Sigmoid colon (tissue), 7 donors: Measurements from ENCODE around the gene ADCY7. TPM values are rescaled to one million over a fixed set of nuclear protein-coding genes. Genes with fewer than 3 reads are reported as not detected.
"Not testable (repeated sequence)": the region's sequence is repeated elsewhere in the genome, so short reads cannot be mapped to it uniquely, and the experiment has no call there.

Experiments
- DNase-seq: peaks from one replicate; pipeline ENCODE4 v3.0.0-alpha.2; 2019
- H3K27ac ChIP-seq, 4 donors: fragments of 200-600 bp; sonication (generic); one replicate each; pipeline ENCODE4 v1.5.1; 2016 to 2019; ENCODE audit warnings: mild to moderate bottlenecking in 1 of 4
- H3K27me3 ChIP-seq, 3 donors: fragments of 200-600 bp; sonication (generic); one replicate each; pipeline ENCODE4 v1.5.1; 2019; ENCODE audit warnings: mild to moderate bottlenecking in 1 of 3
- H3K36me3 ChIP-seq, 4 donors: fragments of 200-600 bp; sonication (generic); one replicate each; pipeline ENCODE4 v1.5.1; 2016 to 2019
- H3K4me1 ChIP-seq, 4 donors: fragments of 200-600 bp; sonication (generic); one replicate each; pipeline ENCODE4 v1.5.1; 2017 to 2019
- H3K4me3 ChIP-seq, 4 donors: fragments of 200-600 bp; sonication (generic); one replicate each; pipeline ENCODE4 v1.5.1; 2017 to 2019; ENCODE audit warnings: mild to moderate bottlenecking in 2 of 4, moderate library complexity in 1 of 4
- H3K9me3 ChIP-seq, 4 donors: fragments of 200-600 bp in 3 of 4; sonication (generic) in 3 of 4; one replicate each; pipeline versions ENCODE4 v1.5.1 to v1.6.1; 2013 to 2019
- CTCF ChIP-seq, 4 experiments: fragments of 450-650 bp in 3 of 4; fragments of 200-600 bp in 1 of 4; IDR thresholded peaks; one replicate each; pipeline ENCODE4 v1.5.1; 2016 to 2019; ENCODE audit warnings: antibody characterized with exemption in 4 of 4, mild to moderate bottlenecking in 3 of 4, moderate library complexity in 2 of 4
- EP300 ChIP-seq, 4 donors: sonication (generic); formaldehyde crosslinking; IDR thresholded peaks; one replicate each; pipeline ENCODE4 v1.6.1; 2017; ENCODE audit warnings: antibody characterized with exemption in 4 of 4
- POLR2A ChIP-seq, 2 donors: fragments of 450-650 bp; IDR thresholded peaks; one replicate each; pipeline ENCODE4 v1.6.1; 2016; ENCODE audit warnings: antibody characterized with exemption in 2 of 2, mild to moderate bottlenecking in 2 of 2, moderate library complexity in 2 of 2
- POLR2AphosphoS5 ChIP-seq, 4 donors: sonication (generic); formaldehyde crosslinking; IDR thresholded peaks; one replicate each; pipeline ENCODE4 v1.6.1; 2017; ENCODE audit warnings: antibody characterized with exemption in 4 of 4
- WGBS, 2 donors: extraction: QIAGEN DNeasy Blood & Tissue Kit; methylation state at CpG; one replicate each; pipeline ENCODE4 v1.1.7; 2013; 5-methylcytosine and 5-hydroxymethylcytosine counted together
- intact Hi-C: fragments of 100-400 bp; cut with DNase I; formaldehyde crosslinking; loops from one replicate; pipeline ENCODE4 v1.15.1; 2023
- polyA plus RNA-seq, 3 donors: library from polyadenylated mRNA; stranded (reverse); fragments of 200-250 nt; gene quantifications; one replicate each; pipeline ENCODE4 v1.2.3, GENCODE V29; 2013
- total RNA-seq, 4 donors: library from RNA; depleted of rRNA; stranded (reverse); fragments of >200 nt; gene quantifications; one replicate each; pipeline ENCODE4 v1.1.0, GENCODE V29; 2016
- donor health status: healthy with polysubstance abuse.
- donor health status: Bipolar disorder and iron deficiency.
- donor health status: healthy.

Gene ADCY7
- total and polyA plus RNA-seq, 7 donors: 1.2 to 24.0 (median 10.2) TPM

- intact Hi-C loops: no loop called here
- no peak overlapping the region for H3K27ac ChIP-seq
- no peaks in the 10 kb centered on the region for H3K9me3 ChIP-seq
- TF ChIP-seq EP300 (IDR thresholded peaks at IDR 0.05): no peak
- DNase-seq: no peak
- H3K27me3 ChIP-seq: no peaks in the 10 kb centered on the region
- no peak overlapping the region for H3K4me3 ChIP-seq
- peaks cover 0 to 3% (median 0%) of the 10 kb centered on the region in 4 donors for H3K4me1 ChIP-seq
- 55 to 73% methylated on average over 6 of the region's 6 CpGs for WGBS, 2 donors
- H3K36me3 ChIP-seq: peaks cover 0 to 5% (median 0%) of the 10 kb centered on the region in 4 donors
Measured at GRCh38 chr16:50235581-50235980, 30.8 kb upstream of the ADCY7 start.

- Histone ChIP-seq H3K4me3 (no peak overlapping the region), H3K4me1 (peaks cover 0 to 3% (median 0%) of the 10 kb centered on the region in 4 donors), H3K27me3 (no peaks in the 10 kb centered on the region), H3K27ac (no peak overlapping the region), H3K9me3 (no peaks in the 10 kb centered on the region), H3K36me3 (no peaks in the 10 kb centered on the region)
- no peak for DNase-seq
- WGBS, 2 donors: 90 to 93% methylated on average over 3 of the region's 3 CpGs
- TF ChIP-seq POLR2A (IDR thresholded peaks at IDR 0.05): no peak
- no peak for TF ChIP-seq EP300 (IDR thresholded peaks at IDR 0.05)
- no peak for TF ChIP-seq POLR2AphosphoS5 (IDR thresholded peaks at IDR 0.05)
- no peak for TF ChIP-seq CTCF (IDR thresholded peaks at IDR 0.05)
- intact Hi-C loops: no loop called here
Measured at GRCh38 chr16:50238314-50238713, 28.0 kb upstream of the ADCY7 start.

GRCh38 chr16:50238868-50239301, 27.5 kb upstream of the ADCY7 start:
- no peak overlapping the region for H3K4me3 ChIP-seq
- intact Hi-C loops: no loop called here
- H3K9me3 ChIP-seq: no peaks in the 10 kb centered on the region
- TF ChIP-seq CTCF (IDR thresholded peaks at IDR 0.05) (no peak), POLR2A (IDR thresholded peaks at IDR 0.05) (no peak), EP300 (IDR thresholded peaks at IDR 0.05) (no peak), POLR2AphosphoS5 (IDR thresholded peaks at IDR 0.05) (no peak)
- H3K27ac ChIP-seq: no peak overlapping the region
- no peaks in the 10 kb centered on the region for H3K36me3 ChIP-seq
- WGBS, 2 donors: 36 to 69% methylated on average over 5 of the region's 5 CpGs
- DNase-seq: no peak
- peaks cover 0 to 3% (median 0%) of the 10 kb centered on the region in 4 donors for H3K4me1 ChIP-seq
- no peaks in the 10 kb centered on the region for H3K27me3 ChIP-seq

- DNase-seq, H3K27ac ChIP-seq, H3K36me3 ChIP-seq, H3K9me3 ChIP-seq, H3K27me3 ChIP-seq, H3K4me3 ChIP-seq: not testable (repeated sequence)
- WGBS, 2 donors: 72 to 73% methylated on average over 6 of the region's 6 CpGs
- intact Hi-C loops: loop anchor here (10.0 kb wide), 2 partner anchors 72 to 422 kb away; no protein-coding TSS in a partner anchor
- peaks cover 0 to 19% (median 17%) of the 10 kb centered on the region in 4 donors for H3K4me1 ChIP-seq
Measured at GRCh38 chr16:50243024-50243423, 23.3 kb upstream of the ADCY7 start.

- Histone ChIP-seq H3K27me3 (no peaks in the 10 kb centered on the region), H3K36me3 (no peaks in the 10 kb centered on the region), H3K27ac (no peak overlapping the region), H3K4me3 (no peak overlapping the region), H3K9me3 (no peaks in the 10 kb centered on the region), H3K4me1 (peaks cover 0 to 19% (median 17%) of the 10 kb centered on the region in 4 donors)
- intact Hi-C loops: loop anchor here (10.0 kb wide), 2 partner anchors 71 to 421 kb away; no protein-coding TSS in a partner anchor
- TF ChIP-seq EP300 (IDR thresholded peaks at IDR 0.05) (no peak), POLR2A (IDR thresholded peaks at IDR 0.05) (no peak), POLR2AphosphoS5 (IDR thresholded peaks at IDR 0.05) (no peak), CTCF (IDR thresholded peaks at IDR 0.05) (no peak)
- WGBS, 2 donors: 92 to 96% methylated on average over 9 of the region's 9 CpGs
- no peak for DNase-seq
Measured at GRCh38 chr16:50244140-50244503, 22.2 kb upstream of the ADCY7 start.
